SIG-M5 (cell line): ENCODE measurements around the gene GLIS2.
A peak's percentile ranks its signal among the peaks of the same experiment; 100 is the strongest.

Experiments used
- DNase-seq: peaks from one replicate; lab custom pipeline; 2025; lab: John Stamatoyannopoulos, UW

GLIS2 gene

GRCh38 chr16:4297480-4297879 is 18.4 kb upstream of the GLIS2 start:
- DNase-seq: no peak

- no peak for DNase-seq
Observed at GRCh38 chr16:4298761-4299522, 16.9 kb upstream of the GLIS2 start.

- DNase-seq: no peak
Observed at GRCh38 chr16:4301177-4301576, 14.7 kb upstream of the GLIS2 start.

GRCh38 chr16:4301968-4302367 is 13.9 kb upstream of the GLIS2 start:
- DNase-seq: no peak

GRCh38 chr16:4303973-4304372 is 11.9 kb upstream of the GLIS2 start:
- no peak for DNase-seq

- DNase-seq: no peak
Observed at GRCh38 chr16:4306470-4307214, 9.2 kb upstream of the GLIS2 start.

- DNase-seq: peak; percentile 67
Observed at GRCh38 chr16:4307215-4308037, 8.4 kb upstream of the GLIS2 start.

GRCh38 chr16:4309102-4309832 is 6.6 kb upstream of the GLIS2 start:
- no peak for DNase-seq

- DNase-seq: no peak
Observed at GRCh38 chr16:4309833-4310266, 6.0 kb upstream of the GLIS2 start.

- no peak for DNase-seq
Observed at GRCh38 chr16:4313563-4314531, 2.0 kb upstream of the GLIS2 start.

GRCh38 chr16:4314532-4315185 is 1.2 kb upstream of the GLIS2 start:
- DNase-seq: no peak

GRCh38 chr16:4316108-4316863 is 419 bp downstream of the GLIS2 start:
- no peak for DNase-seq

GRCh38 chr16:4316864-4317531 is 1.1 kb downstream of the GLIS2 start:
- no peak for DNase-seq

GRCh38 chr16:4317532-4318450 is 1.9 kb downstream of the GLIS2 start:
- DNase-seq: no peak

- no peak for DNase-seq
Observed at GRCh38 chr16:4318451-4318910, 2.6 kb downstream of the GLIS2 start.

GRCh38 chr16:4318967-4319366 is 3.1 kb downstream of the GLIS2 start:
- no peak for DNase-seq
